Measurements from ENCODE around the gene TBC1D22B. TPM values are rescaled to one million over a fixed set of nuclear protein-coding genes. Genes with fewer than 3 reads are reported as not detected.

TBC1D22B gene
- polyA plus RNA-seq, 1 of the 3 experiments (the other 2 are of a cell fraction) = 5.3 TPM

DNA sequence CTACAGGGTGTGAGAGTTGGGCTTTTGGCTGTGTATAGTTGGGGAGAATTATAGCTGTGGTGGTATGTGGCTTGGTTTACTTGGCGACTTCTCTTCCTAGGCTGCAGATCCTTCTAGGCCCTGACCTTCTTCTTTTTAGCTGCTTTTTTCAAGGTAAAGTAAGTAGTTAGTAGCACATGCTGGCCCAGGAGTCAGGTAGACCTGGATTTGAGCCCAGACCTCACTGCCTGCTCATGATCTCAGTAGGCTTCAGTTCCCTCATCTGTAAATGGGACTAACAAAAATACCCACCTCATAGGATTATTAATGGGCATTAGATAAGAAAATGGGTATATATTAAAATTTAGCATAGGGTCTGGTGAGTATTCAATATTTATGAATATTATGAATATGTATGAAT is 17.8 kb downstream of the TBC1D22B start:
- no peak overlapping the region for H3K27ac ChIP-seq (ENCODE audit: low read depth in 2 of 2, low read length in 1 of 2)
- POLR2A ChIA-PET = no interaction called here
- H3K4me2 ChIP-seq = no peak overlapping the region
- CTCF ChIA-PET = interaction anchor here (0.5 kb wide), 1 partner anchor 386 kb away, joined by 3 read pairs; no protein-coding TSS in a partner anchor
- H3K9me3 ChIP-seq = no peaks in the 10 kb centered on the region
- no peak overlapping the region for H2AFZ ChIP-seq (ENCODE audit: low read depth)
- WGBS (ENCODE audit: low lambda C conversion rate) = 93% methylated on average over 1 of the region's 1 CpG
- H3K36me3 ChIP-seq (replicated peaks in 1 of 2; ENCODE audit: control insufficient read depth in 1 of 2, insufficient read depth in 2 of 2, low read length in 1 of 2) = peaks cover 11 to 22% of the 10 kb centered on the region in 2 experiments
- no peak for TF ChIP-seq FOXJ3 (CRISPR knock-in tag; IDR thresholded peaks at IDR 0.05)
- no peak for TF ChIP-seq MXI1 (IDR thresholded peaks at IDR 0.05; ENCODE audit: low read depth, low read length)
- TF ChIP-seq GATA2 (CRISPR knock-in tag; IDR thresholded peaks at IDR 0.05) = no peak
- no peak for TF ChIP-seq RCOR1 (IDR thresholded peaks at IDR 0.05; ENCODE audit: low read length)
- H3K27me3 ChIP-seq (ENCODE audit: insufficient read depth) = no peaks in the 10 kb centered on the region
- no peaks in the 10 kb centered on the region for H3K9me2 ChIP-seq
- no peaks in the 10 kb centered on the region for H3F3A ChIP-seq (replicated peaks; ENCODE audit: insufficient read depth)
- H3K4me1 ChIP-seq (ENCODE audit: control insufficient read depth in 1 of 2, insufficient read depth in 2 of 2, low read depth in 1 of 2, low read length in 1 of 2) = no peaks in the 10 kb centered on the region; a peak in 1 of 4 replicates
- no peak overlapping the region for H3K4me3 ChIP-seq (ENCODE audit: low read depth in 2 of 2, low read length in 1 of 2)
- no peaks in the 10 kb centered on the region for H4K20me1 ChIP-seq (ENCODE audit: insufficient read depth)
- H3K79me2 ChIP-seq (ENCODE audit: insufficient read depth) = peaks cover 20% of the 10 kb centered on the region; the same call in 1 of the 2 replicates
- no peak overlapping the region for H3K9ac ChIP-seq
- DNase-seq = no peak

DNA sequence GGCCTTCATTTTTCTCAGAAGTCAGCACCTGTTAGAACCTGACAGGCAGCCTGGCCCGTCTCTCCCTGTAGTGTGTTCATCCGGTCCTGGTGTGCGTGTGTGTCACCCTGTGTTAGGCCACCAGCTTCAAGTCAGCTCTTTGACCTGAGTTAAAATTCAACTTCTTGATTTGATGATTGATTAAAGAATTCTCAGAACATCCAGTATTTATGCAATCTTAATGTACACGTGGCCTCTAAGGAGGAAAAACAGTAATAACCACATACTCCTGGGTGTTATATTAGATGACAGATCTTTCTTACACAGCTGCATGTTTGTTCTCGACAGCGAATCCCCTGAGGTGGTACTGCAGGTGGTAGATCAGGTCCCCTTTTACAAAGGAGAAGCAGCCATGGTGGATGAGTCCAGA is 19.4 kb downstream of the TBC1D22B start:
- H3K79me2 ChIP-seq (ENCODE audit: insufficient read depth) = peaks cover 20% of the 10 kb centered on the region; the same call in 1 of the 2 replicates

More for the DNA sequence above, 19.4 kb downstream of the TBC1D22B start:
- Histone ChIP-seq H3K9me2 (no peaks in the 10 kb centered on the region), H3K4me3 (ENCODE audit: low read depth in 2 of 2, low read length in 1 of 2) (no peak overlapping the region), H3K4me1 (ENCODE audit: control insufficient read depth in 1 of 2, insufficient read depth in 2 of 2, low read depth in 1 of 2, low read length in 1 of 2) (no peaks in the 10 kb centered on the region; a peak in 1 of 4 replicates), H3K9me3 (no peaks in the 10 kb centered on the region), H2AFZ (ENCODE audit: low read depth) (no peak overlapping the region), H3F3A (replicated peaks; ENCODE audit: insufficient read depth) (no peaks in the 10 kb centered on the region), H3K9ac (no peak overlapping the region), H4K20me1 (ENCODE audit: insufficient read depth) (no peaks in the 10 kb centered on the region), H3K27ac (ENCODE audit: low read depth in 2 of 2, low read length in 1 of 2) (no peak overlapping the region), H3K4me2 (no peak overlapping the region), H3K36me3 (replicated peaks in 1 of 2; ENCODE audit: control insufficient read depth in 1 of 2, insufficient read depth in 2 of 2, low read length in 1 of 2) (peaks cover 13 to 16% of the 10 kb centered on the region in 2 experiments), H3K27me3 (ENCODE audit: insufficient read depth) (no peaks in the 10 kb centered on the region)
- TF ChIP-seq, protein P1, sequence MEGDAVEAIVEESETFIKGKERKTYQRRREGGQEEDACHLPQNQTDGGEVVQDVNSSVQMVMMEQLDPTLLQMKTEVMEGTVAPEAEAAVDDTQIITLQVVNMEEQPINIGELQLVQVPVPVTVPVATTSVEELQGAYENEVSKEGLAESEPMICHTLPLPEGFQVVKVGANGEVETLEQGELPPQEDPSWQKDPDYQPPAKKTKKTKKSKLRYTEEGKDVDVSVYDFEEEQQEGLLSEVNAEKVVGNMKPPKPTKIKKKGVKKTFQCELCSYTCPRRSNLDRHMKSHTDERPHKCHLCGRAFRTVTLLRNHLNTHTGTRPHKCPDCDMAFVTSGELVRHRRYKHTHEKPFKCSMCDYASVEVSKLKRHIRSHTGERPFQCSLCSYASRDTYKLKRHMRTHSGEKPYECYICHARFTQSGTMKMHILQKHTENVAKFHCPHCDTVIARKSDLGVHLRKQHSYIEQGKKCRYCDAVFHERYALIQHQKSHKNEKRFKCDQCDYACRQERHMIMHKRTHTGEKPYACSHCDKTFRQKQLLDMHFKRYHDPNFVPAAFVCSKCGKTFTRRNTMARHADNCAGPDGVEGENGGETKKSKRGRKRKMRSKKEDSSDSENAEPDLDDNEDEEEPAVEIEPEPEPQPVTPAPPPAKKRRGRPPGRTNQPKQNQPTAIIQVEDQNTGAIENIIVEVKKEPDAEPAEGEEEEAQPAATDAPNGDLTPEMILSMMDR (IDR thresholded peaks at IDR 0.05) = no peak
- TF ChIP-seq NRF1 (IDR thresholded peaks at IDR 0.05; ENCODE audit: low read depth, low read length) (no peak), NFIC (IDR thresholded peaks at IDR 0.05; ENCODE audit: borderline replicate concordance) (no peak), FOXJ3 (CRISPR knock-in tag; IDR thresholded peaks at IDR 0.05) (no peak), FOSL2 (IDR thresholded peaks at IDR 0.05; ENCODE audit: borderline replicate concordance, low read depth) (no peak)
- TF ChIP-seq, protein P2, sequence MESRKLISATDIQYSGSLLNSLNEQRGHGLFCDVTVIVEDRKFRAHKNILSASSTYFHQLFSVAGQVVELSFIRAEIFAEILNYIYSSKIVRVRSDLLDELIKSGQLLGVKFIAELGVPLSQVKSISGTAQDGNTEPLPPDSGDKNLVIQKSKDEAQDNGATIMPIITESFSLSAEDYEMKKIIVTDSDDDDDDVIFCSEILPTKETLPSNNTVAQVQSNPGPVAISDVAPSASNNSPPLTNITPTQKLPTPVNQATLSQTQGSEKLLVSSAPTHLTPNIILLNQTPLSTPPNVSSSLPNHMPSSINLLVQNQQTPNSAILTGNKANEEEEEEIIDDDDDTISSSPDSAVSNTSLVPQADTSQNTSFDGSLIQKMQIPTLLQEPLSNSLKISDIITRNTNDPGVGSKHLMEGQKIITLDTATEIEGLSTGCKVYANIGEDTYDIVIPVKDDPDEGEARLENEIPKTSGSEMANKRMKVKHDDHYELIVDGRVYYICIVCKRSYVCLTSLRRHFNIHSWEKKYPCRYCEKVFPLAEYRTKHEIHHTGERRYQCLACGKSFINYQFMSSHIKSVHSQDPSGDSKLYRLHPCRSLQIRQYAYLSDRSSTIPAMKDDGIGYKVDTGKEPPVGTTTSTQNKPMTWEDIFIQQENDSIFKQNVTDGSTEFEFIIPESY (IDR thresholded peaks at IDR 0.05; ENCODE audit: borderline replicate concordance, low read depth) = no peak
- TF ChIP-seq, protein P3, sequence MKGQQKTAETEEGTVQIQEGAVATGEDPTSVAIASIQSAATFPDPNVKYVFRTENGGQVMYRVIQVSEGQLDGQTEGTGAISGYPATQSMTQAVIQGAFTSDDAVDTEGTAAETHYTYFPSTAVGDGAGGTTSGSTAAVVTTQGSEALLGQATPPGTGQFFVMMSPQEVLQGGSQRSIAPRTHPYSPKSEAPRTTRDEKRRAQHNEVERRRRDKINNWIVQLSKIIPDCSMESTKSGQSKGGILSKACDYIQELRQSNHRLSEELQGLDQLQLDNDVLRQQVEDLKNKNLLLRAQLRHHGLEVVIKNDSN (IDR thresholded peaks at IDR 0.05; ENCODE audit: borderline replicate concordance, low read depth) = no peak
- DNase-seq = no peak
- WGBS (ENCODE audit: low lambda C conversion rate) = 97% methylated on average over 6 of the region's 6 CpGs
- ChIA-PET POLR2A (no interaction called here), CTCF (interaction anchor here (1.4 kb wide), 1 partner anchor 27 kb away, joined by 3 read pairs; no protein-coding TSS in a partner anchor)
